Activated naive CD4-positive, alpha-beta T cell treated with anti-CD3 and anti-CD28 coated beads, Interleukin-2, amount 50 U/mL, for 24 hours (primary cell): Measurements from ENCODE around the gene RALGPS1.
"Not testable (repeated sequence)": the region's sequence is repeated elsewhere in the genome, so short reads cannot be mapped to it uniquely, and the experiment has no call there.

Source experiments
- H3K27ac Mint-ChIP-seq: one replicate; pipeline ENCODE4 v1.8.0; 2021; ENCODE audit warnings: mild to moderate bottlenecking, mixed read lengths
- H3K27me3 Mint-ChIP-seq: one replicate; pipeline ENCODE4 v1.8.0; 2021; ENCODE audit warnings: mixed read lengths
- H3K36me3 Mint-ChIP-seq: one replicate; pipeline ENCODE4 v1.8.0; 2021; ENCODE audit warnings: mixed read lengths
- H3K4me1 Mint-ChIP-seq: one replicate; pipeline ENCODE4 v1.8.0; 2021; ENCODE audit warnings: mixed read lengths
- H3K4me3 Mint-ChIP-seq: one replicate; pipeline ENCODE4 v1.8.0; 2021; ENCODE audit warnings: mild to moderate bottlenecking, mixed read lengths
- H3K9me3 Mint-ChIP-seq: one replicate; pipeline ENCODE4 v1.8.0; 2021; ENCODE audit warnings: mixed read lengths

RALGPS1 gene

DNA sequence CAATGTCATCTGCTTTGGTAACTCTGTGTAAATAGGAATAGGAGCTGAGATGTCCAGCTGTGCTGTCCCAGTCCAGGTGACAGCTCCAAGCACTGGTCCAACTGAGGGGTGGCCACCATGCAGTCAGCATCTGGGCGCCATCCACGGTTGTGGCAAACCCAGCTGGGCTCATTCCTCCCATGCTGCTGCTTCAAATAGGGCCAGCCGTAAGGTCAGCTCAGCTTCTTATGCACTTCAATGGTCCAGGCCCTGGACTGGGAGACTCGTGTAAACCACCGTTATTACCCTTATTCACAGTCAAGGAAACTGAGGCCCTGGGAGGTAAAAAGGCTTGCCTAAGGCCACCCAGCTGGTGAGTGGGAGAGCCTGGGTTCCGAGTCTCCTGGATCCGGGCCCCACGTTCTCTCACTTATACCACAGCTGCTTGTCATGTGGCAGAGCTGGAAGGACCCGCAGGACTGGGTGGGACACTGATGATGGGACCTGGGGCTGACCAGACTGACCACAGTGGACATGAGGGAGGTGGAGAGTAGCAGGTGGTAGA, 246.6 kb downstream of the RALGPS1 start:
- Mint-ChIP-seq H3K4me1 (peaks cover 10% of the 10 kb centered on the region), H3K9me3 (no peaks in the 10 kb centered on the region), H3K36me3 (no peaks in the 10 kb centered on the region), H3K4me3 (no peak overlapping the region), H3K27ac (no peak overlapping the region), H3K27me3 (no peaks in the 10 kb centered on the region)

DNA sequence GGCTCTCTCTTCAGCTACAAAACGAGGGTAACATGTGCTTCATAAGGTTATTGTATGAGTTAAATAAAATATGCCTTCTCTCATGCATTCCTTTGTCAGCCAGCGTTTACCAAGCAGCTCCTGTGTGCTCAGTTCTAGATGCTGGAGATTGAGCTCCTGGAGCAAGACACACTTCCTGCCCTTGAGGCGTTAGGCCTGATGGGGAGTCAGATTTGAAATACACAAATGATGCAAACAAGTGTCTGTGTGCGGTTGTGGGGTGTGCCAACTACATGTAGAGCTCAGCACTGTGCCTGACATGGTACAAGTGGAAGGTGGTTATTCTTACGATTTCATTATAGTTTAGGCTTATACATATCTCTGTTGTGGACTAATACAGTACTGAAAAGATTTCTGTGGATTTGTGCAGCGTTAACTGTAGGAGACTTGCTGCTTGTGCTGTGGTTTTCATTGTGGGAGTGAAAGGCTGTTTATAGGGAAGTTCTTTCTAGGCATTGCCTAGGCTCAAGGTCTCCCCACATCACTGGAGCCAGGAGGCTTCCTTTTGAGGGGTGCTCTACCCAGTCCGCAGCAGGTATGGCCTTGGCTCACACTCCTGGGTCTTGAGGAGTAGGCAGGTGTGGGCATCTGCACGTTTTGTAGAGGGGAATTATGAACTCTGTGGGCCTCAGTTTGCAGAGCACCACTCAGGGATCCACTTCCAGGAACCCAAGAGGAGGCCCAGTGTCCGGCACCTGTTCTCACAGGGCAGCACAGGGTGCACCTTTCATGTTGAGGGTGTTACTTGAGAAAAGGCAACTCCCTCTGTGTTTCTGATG, 247.7 kb downstream of the RALGPS1 start:
- H3K4me1 Mint-ChIP-seq: peaks cover 10% of the 10 kb centered on the region
- no peaks in the 10 kb centered on the region for H3K36me3 Mint-ChIP-seq
- no peak overlapping the region for H3K4me3 Mint-ChIP-seq
- H3K9me3 Mint-ChIP-seq: no peaks in the 10 kb centered on the region
- no peak overlapping the region for H3K27ac Mint-ChIP-seq
- H3K27me3 Mint-ChIP-seq: no peaks in the 10 kb centered on the region

DNA sequence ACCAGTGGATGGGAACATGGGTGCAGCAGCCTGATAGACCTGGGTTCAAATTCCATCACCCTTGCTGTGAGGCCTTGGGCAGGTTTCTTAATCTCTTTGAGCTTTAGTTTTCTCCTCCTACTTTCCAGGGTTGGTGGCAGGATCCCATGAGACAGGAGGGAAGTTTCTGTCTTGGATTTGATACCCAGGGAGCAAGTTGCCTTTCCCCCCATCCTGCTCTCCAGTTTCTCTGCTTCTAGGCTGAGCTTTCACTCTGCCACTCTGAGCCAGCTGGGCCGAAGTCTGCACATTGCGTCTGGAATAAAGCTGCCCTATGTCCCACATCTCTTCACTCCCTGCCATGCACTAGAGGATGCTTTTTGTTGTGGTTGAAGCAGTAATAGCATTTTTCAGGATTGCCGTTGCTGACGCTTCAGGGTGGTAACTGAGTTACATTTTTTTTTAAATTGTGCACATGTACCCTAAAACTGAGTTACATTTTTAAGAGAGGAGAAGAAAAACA, 248.3 kb downstream of the RALGPS1 start:
- H3K9me3 Mint-ChIP-seq: no peaks in the 10 kb centered on the region
- H3K27ac Mint-ChIP-seq: no peak overlapping the region
- no peaks in the 10 kb centered on the region for H3K27me3 Mint-ChIP-seq
- H3K4me3 Mint-ChIP-seq: no peak overlapping the region
- H3K4me1 Mint-ChIP-seq: peaks cover 10% of the 10 kb centered on the region
- peaks cover 2% of the 10 kb centered on the region for H3K36me3 Mint-ChIP-seq

DNA sequence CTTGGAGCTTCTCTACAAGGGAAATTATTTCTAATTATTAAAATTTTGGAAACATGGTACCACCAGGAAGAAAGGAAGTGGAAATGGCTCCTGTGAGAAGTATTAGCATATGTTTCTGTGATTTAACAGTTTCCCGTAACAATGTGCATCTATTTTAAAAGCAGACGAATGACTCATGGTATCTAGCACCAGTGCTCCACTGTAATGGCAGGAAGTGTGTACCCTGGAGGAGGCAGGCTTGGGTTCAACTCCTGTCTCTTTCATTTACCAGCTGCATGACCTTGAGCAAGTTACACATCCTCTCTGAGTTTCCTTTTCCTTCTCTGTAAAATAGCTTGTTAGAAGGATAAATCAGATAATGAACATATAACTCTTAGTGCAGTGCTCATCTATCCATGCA, 248.8 kb downstream of the RALGPS1 start:
- no peak overlapping the region for H3K4me3 Mint-ChIP-seq
- H3K27me3 Mint-ChIP-seq: no peaks in the 10 kb centered on the region
- no peaks in the 10 kb centered on the region for H3K9me3 Mint-ChIP-seq
- H3K36me3 Mint-ChIP-seq: peaks cover 2% of the 10 kb centered on the region
- H3K27ac Mint-ChIP-seq: no peak overlapping the region
- H3K4me1 Mint-ChIP-seq: peaks cover 10% of the 10 kb centered on the region

DNA sequence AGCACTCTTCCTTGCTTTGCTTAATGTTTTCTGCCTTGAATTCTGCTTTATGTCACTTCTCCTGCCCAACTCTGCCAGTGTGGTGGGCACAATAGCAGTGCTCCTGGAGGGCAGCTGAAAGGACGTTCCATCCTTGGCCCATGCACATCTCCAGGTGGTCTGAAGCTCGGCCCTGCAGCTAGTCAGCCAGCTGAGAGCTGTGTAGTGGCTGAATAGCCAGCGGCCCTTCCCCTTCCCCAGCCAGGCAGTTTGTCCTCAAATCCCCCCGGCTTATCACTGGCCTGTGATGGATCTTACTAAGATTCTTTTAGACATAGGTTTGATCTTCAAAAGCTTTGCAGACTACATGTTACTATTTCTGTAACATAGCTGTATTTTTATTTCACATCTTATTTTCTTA, 250.5 kb downstream of the RALGPS1 start:
- Mint-ChIP-seq H3K4me1 (peaks cover 10% of the 10 kb centered on the region), H3K9me3 (no peaks in the 10 kb centered on the region), H3K27me3 (no peaks in the 10 kb centered on the region), H3K27ac (no peak overlapping the region), H3K36me3 (peaks cover 3% of the 10 kb centered on the region), H3K4me3 (no peak overlapping the region)

DNA sequence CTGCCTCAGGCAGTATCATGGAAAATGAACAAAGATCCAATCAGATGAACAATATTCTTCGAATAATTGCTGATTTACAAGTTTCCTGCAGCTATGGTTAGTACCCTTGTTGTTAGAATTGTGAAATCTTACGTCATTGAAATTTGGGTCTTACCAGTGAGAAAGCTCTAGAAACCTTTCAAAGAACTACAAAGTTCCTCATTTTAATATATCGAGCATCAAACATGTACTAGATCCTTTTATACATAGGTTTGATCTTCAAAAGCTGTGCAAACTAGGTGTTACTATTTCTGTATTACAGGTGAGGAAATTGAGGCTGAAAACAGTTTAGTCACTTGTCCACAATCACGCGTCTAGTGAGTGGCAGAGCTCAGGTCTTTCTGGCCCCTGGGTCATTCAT, 251.5 kb downstream of the RALGPS1 start:
- H3K4me3 Mint-ChIP-seq: no peak overlapping the region
- no peaks in the 10 kb centered on the region for H3K9me3 Mint-ChIP-seq
- H3K27ac Mint-ChIP-seq: no peak overlapping the region
- peaks cover 3% of the 10 kb centered on the region for H3K36me3 Mint-ChIP-seq
- peaks cover 10% of the 10 kb centered on the region for H3K4me1 Mint-ChIP-seq
- H3K27me3 Mint-ChIP-seq: no peaks in the 10 kb centered on the region

DNA sequence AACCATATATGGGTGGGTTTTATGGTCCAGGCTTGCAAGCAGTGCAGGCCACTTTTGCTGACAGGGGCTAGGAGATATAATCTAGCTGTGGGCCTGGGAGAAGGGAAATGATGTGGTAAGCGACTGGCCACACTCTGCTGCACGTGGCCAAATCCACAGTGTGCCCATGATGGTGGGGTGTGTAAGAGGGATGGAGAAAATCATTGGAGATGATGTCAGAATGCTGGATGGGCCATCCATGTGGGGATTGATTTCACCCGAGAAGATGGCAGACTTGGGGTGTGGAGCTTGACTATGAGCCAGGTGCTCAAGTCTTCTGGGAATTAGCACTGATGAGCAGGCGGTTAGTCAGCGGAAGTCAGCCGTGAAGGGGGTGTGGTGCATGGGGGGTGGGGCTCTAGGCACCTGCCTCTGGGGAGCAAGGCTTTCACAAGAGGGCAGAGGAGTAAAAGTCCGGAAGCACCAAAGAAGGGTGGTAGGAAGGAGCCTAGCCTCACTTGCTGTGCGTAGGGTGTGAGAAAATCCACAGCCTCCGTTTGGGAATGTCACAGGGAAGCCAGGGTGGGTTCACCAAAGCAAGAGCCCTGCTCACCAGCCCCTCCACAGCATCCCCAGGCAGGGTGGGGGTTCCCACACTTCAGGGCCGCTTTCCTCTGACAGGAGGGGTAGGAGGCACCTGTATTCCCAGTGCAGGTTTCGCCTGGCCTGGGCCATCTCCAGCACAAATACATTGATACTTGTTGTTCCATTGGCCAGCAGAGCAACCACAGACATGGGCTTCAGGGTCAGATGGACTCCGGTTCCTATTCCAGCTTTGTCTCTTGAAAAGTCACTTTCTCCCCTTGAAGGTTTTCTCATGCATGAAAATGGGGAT, 252.3 kb downstream of the RALGPS1 start:
- peak overlapping the region; percentile 61 for H3K27ac Mint-ChIP-seq
- no peaks in the 10 kb centered on the region for H3K27me3 Mint-ChIP-seq
- H3K9me3 Mint-ChIP-seq: no peaks in the 10 kb centered on the region
- H3K4me1 Mint-ChIP-seq: peaks cover 10% of the 10 kb centered on the region
- H3K4me3 Mint-ChIP-seq: no peak overlapping the region
- H3K36me3 Mint-ChIP-seq: peaks cover 3% of the 10 kb centered on the region

DNA sequence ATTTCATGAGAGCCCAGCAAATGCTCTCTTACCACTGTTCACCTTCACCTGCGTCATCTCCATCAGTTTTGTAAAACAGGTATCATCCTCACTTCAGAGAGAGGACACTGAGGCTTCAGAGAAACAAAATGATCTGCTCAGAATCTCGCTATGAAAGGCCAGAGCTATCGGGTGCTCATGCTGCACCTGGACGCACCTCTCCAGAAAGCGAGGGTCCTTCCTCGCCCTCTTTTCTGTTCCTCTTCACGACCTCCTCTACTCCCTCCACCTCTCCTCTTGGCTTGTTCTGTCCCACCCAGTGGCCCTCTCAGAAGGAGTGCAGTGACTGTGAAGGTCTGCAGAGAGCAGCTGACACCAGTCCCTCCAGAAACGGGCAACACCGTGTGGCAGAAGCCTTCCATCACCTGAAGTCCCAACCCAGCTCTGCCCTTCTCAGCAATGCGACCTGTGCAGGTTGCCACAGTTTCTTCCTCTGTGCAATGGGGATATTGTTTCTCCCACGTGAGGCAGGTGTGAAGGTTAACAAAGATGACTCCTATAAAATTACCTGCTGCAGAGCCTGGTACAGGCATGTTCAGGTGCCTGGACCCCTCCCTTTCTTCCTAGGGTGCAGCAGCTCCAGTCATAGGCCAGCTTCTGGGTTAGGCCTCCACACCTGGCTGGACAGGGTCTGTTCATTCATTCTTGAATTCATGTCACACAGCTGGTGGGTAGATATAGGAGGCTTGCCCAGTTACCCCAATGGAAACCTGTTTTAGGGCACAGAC, 253.2 kb downstream of the RALGPS1 start:
- Mint-ChIP-seq H3K27ac (no peak overlapping the region), H3K27me3 (no peaks in the 10 kb centered on the region), H3K4me3 (no peak overlapping the region), H3K36me3 (peaks cover 3% of the 10 kb centered on the region), H3K4me1 (peaks cover 10% of the 10 kb centered on the region), H3K9me3 (no peaks in the 10 kb centered on the region)

DNA sequence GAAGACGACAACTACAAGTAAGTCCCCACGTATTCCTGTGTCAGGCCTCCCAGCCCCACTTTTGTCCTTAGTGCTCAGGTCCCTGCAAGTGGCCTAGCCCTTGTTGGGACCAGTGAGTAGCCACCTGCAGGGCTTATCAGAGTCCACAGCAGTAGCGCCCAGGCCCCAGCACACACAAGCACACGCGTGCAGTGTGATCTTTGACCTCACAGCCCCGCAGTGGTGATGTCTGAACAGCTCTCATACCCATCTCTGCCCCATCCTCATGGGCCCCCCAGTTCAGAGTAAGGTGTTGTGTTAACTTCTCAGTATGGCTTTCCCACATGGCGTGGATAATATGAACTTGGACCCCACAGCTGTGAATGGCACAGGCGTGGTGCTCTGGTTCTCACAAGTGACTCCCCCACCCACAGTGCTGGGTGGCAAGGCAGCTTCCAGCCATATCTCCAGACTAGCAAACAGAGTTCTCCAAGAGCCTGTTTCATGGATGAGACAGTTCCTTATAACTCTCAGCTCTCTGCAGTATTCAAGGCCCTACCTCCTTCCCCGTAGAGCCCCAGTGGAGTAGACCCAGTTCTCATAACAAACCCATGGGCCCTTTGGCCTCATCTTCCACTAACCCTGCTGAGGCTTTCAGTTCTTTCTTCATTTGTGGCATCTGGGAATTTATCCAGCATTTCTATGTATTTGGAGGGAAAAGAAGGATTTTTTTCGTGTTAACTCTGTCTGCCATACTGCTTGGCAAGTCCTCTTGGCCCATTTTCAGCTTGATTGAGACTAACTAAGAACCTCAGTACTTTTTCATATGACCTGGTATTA, 254.4 kb downstream of the RALGPS1 start:
- no peak overlapping the region for H3K27ac Mint-ChIP-seq

DNA sequence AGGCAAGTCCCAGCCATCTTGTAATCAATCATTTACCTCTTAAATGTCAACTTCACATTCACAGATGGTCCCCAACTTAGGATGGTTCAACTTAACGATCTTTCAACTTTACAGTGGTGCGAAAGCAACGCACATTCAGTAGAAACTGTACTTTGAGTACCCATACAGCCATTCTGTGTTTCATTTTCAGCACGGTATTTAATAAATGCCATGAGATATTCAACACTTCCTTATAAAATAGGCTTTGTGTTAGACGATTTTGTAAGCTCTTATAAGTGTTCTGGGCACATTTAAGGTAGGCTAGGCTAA, 254.9 kb downstream of the RALGPS1 start:
- Mint-ChIP-seq H3K27me3 (no peaks in the 10 kb centered on the region), H3K4me1 (no peaks in the 10 kb centered on the region)

More for the DNA sequence above, 254.4 kb downstream of the RALGPS1 start:
- no peaks in the 10 kb centered on the region for H3K27me3 Mint-ChIP-seq
- H3K4me3 Mint-ChIP-seq: no peak overlapping the region
- H3K4me1 Mint-ChIP-seq: peaks cover under 1% of the 10 kb centered on the region
- no peaks in the 10 kb centered on the region for H3K9me3 Mint-ChIP-seq
- peaks cover 3% of the 10 kb centered on the region for H3K36me3 Mint-ChIP-seq

DNA sequence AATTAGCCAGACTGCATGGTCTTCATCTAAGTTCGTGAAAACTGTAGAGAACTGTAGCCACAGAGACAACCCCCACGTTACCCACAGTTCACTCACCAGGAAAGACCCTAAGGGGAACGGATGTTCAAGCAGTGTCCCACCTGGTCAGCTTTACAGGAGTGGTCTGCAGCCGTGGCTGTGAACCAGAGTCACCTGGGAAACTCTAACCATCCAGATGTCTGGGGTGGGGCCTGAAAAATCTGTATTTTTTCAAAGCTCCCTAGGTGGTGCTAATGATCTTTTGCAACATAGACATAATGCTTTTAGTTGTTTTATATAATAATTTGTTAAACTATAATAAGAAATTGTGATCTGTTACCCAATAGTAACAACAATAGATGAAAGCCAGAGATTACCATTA, 255.5 kb downstream of the RALGPS1 start:
- Mint-ChIP-seq H3K4me1 (no peaks in the 10 kb centered on the region), H3K4me3 (no peak overlapping the region), H3K27me3 (no peaks in the 10 kb centered on the region), H3K9me3 (no peaks in the 10 kb centered on the region), H3K27ac (no peak overlapping the region), H3K36me3 (peaks cover 3% of the 10 kb centered on the region)

More for the DNA sequence above, 254.9 kb downstream of the RALGPS1 start:
- Mint-ChIP-seq H3K4me3 (no peak overlapping the region), H3K36me3 (peaks cover 3% of the 10 kb centered on the region), H3K9me3 (no peaks in the 10 kb centered on the region), H3K27ac (no peak overlapping the region)

DNA sequence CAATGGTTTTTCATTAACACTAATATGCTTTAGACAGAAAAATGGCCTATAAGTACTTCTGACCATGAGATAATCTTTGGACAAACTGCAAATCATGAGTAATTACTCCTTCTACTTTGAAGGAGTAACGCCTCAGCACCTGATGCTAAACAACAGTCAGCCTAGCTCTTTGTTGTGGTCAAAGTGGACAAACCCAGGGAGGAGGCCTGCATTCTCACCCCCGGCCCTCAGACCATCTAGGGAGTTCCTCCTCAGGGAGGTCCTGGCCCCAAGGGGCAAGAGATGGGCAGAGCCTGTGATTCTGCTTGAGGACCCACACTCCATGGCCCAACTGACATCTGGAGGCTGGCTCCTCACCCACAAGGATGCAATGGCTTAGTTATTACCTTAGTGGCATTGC, 256.1 kb downstream of the RALGPS1 start:
- no peaks in the 10 kb centered on the region for H3K9me3 Mint-ChIP-seq
- no peak overlapping the region for H3K27ac Mint-ChIP-seq
- no peaks in the 10 kb centered on the region for H3K4me1 Mint-ChIP-seq
- H3K36me3 Mint-ChIP-seq: peaks cover 3% of the 10 kb centered on the region
- no peak overlapping the region for H3K4me3 Mint-ChIP-seq
- H3K27me3 Mint-ChIP-seq: no peaks in the 10 kb centered on the region

DNA sequence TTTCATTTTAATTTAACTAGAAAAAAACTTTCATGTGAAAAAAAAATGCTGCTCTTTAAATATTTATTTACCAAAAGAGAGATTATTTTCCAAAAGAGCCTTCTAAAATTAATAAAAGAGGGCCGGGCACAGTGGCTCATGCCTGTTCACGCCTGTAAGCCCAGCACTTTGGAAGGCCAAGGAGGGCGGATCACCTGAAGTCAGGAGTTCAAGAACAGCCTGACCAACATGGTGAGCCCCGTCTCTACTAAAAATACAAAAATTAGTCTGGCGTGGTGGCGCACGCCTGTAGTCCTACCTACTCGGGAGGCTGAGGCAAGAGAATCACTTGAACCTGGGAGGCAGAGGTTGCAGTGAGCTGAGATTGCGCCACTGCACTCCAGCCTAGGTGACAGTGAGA, 256.8 kb downstream of the RALGPS1 start:
- not testable (repeated sequence) for H3K27ac Mint-ChIP-seq, H3K4me1 Mint-ChIP-seq, H3K9me3 Mint-ChIP-seq, H3K27me3 Mint-ChIP-seq, H3K36me3 Mint-ChIP-seq, H3K4me3 Mint-ChIP-seq

DNA sequence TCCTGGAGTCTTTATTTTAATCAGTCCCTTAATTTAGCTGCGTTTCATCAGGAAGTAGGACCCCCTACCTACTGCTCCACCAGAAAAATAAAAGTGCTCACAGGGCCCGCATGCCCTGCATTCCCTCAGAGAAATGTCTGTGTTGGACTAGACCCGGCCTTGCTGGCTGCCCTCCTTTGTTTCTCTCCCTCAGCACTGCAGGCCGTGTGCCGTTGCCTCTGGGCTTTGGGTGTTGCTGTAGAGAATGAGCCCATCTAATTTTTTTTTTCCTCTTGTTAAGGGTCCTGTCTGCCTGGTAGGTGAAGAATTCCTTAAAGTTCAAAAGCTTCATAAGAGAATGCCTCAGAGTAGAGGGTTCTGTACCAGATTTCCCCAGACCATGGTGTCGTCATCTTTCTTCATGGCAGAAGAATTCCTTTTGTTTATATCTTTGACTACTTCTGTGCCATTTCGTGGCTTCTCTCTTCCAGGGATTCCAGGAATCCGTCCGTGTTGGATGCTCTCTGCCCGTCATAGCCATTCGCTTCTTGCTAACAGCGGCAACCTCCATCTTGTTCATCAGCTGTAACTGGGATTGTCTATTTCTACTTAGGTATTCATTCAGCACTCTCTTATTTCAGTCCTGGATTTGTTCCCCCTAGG, 257.6 kb downstream of the RALGPS1 start:
- Mint-ChIP-seq H3K4me3 (no peak overlapping the region), H3K27me3 (no peaks in the 10 kb centered on the region), H3K4me1 (no peaks in the 10 kb centered on the region), H3K36me3 (peaks cover 5% of the 10 kb centered on the region), H3K9me3 (no peaks in the 10 kb centered on the region), H3K27ac (no peak overlapping the region)
